Erythroblast (primary cell): ENCODE measurements around the gene KIF5C.

Experiments used
- GATA1 ChIP-seq: IDR thresholded peaks from 2 replicates; pipeline ENCODE4 v1.6.1; 2011; ENCODE audit warnings: low read depth, mild to moderate bottlenecking, control low read depth, low read length, moderate library complexity
- POLR2A ChIP-seq: IDR thresholded peaks from 2 replicates; pipeline ENCODE4 v1.6.1; 2011; ENCODE audit warnings: mild to moderate bottlenecking, low read length

DNA sequence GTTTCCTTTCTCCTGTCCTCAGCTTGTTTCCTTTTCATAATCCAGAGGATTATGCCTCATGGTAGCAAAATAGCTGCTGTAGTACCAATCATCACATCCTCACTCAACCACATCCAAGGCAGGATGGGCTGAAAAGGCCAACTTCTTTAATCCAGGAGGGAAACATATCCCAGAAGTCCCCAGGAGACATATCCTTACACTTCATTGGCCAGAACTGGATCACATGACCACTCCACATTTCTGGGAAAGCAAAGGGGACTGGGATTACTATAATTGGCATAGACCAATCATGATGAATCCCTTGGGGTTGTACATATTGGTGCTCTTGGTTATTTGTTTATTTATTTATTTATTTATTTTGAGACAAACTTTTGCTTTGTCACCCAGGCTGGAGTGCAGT, 109.4 kb downstream of the KIF5C start:
- no peak for TF ChIP-seq POLR2A
- no peak for TF ChIP-seq GATA1
